Astrocyte of the cerebellum (primary cell): Measurements from ENCODE around the gene SLC1A3.
A peak's percentile ranks its signal among the peaks of the same experiment; 100 is the strongest.
"Not testable (repeated sequence)": the region's sequence is repeated elsewhere in the genome, so short reads cannot be mapped to it uniquely, and the experiment has no call there.

Source experiments
- DNase-seq: peaks from one replicate; pipeline ENCODE4 v3.0.0-alpha.2; 2011; ENCODE audit warnings: low read depth
- H3K4me3 ChIP-seq: 2 replicates; pipeline ENCODE4 v1.5.1; 2011; ENCODE audit warnings: mild to moderate bottlenecking, low read depth, low read length, moderate library complexity
- in situ Hi-C: cut with HindIII; loops from 2 replicates; pipeline ENCODE4 v1.10.0; 2017; ENCODE audit warnings: low sequenced_read_pairs
- TF ChIP-seq, protein P1 (sequence below): IDR thresholded peaks from 2 replicates; pipeline ENCODE4 v1.5.1; 2012; ENCODE audit warnings: low read length, low read depth, moderate library complexity, mild to moderate bottlenecking; ENCODE audit errors: missing control alignments

Gene SLC1A3

DNA sequence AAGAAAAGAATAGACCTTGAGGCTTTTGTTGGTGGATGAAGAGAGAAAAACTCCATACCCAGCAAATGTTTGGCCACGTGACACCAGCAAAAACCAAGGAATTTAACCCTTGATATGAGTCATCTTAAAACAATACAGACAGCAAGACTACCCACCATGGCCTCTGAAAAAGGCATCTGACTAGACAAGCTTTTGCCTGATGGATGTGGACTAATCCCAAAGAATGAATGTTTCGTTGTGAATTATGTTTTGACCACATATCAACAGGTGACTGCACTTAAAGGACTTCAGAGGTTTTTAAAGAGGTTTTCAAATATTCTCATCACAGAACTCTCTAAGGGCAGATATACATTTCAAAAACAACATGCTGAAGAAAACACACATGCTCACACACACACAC lies 33.0 kb upstream of the SLC1A3 start:
- TF ChIP-seq, protein P1, sequence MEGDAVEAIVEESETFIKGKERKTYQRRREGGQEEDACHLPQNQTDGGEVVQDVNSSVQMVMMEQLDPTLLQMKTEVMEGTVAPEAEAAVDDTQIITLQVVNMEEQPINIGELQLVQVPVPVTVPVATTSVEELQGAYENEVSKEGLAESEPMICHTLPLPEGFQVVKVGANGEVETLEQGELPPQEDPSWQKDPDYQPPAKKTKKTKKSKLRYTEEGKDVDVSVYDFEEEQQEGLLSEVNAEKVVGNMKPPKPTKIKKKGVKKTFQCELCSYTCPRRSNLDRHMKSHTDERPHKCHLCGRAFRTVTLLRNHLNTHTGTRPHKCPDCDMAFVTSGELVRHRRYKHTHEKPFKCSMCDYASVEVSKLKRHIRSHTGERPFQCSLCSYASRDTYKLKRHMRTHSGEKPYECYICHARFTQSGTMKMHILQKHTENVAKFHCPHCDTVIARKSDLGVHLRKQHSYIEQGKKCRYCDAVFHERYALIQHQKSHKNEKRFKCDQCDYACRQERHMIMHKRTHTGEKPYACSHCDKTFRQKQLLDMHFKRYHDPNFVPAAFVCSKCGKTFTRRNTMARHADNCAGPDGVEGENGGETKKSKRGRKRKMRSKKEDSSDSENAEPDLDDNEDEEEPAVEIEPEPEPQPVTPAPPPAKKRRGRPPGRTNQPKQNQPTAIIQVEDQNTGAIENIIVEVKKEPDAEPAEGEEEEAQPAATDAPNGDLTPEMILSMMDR: no peak
- peak; percentile 89 for DNase-seq
- in situ Hi-C loops: no loop called here
- H3K4me3 ChIP-seq: no peak overlapping the region

DNA sequence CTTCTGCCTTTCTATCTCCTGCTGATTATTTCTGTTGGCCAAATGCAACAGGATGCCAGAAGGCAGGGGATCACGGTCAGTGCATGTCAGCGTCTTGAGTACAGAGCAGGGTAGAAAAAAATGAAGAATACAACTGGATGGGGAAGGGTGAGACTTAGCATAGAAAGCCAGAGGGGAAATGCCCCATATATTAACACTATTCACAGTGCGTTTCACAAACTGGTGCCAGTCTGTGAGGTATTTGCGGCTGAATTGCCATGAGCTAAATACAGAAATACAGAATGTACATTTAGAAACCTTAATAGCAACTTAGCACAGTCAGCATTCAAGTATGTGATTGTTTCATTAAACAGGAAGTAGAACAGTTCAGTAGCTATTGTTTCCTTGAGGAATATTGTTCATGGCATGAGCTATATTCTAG lies 31.0 kb upstream of the SLC1A3 start:
- TF ChIP-seq, protein P1: no peak

DNA sequence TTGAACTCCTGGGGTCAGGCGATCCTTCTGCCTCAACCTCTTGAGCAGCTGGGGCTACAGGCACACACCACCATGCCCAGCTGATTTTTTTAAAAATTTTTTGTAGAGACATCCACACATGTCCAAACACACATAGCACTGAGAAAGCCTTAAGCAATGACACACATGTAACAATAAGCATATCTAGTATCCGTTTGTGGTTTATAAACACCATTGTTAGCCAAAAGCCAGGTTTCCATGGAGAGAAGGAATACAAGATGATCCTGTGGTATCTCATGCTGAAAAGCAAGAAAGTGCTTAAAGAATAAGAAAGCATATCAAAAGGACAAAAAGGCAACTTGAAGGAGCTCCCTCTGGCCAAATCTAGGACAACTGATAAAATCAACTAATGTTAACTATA lies 29.7 kb upstream of the SLC1A3 start:
- DNase-seq: no peak
- H3K4me3 ChIP-seq: no peak overlapping the region
- TF ChIP-seq, protein P1: no peak
- in situ Hi-C loops: no loop called here

More for the DNA sequence above, 31.0 kb upstream of the SLC1A3 start:
- in situ Hi-C loops: no loop called here
- no peak for DNase-seq
- no peak overlapping the region for H3K4me3 ChIP-seq

DNA sequence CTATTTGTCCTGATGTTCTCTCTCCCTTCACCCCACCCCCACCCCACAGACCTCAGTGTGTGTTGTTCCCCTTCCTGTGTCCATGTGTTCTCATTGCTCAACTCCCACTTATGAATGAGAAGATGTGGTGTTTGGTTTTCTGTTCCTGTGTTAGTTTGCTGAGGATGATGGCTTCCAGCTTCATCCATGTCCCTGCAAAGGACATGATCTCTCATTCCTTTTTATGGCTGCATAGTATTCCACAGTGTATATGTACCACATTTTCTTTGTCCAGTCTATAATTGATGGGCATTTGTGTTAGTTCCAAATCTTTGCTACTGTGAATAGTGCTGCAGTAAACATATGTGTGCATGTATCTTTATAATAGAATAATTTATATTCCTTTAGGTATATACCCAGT lies 26.5 kb upstream of the SLC1A3 start:
- H3K4me3 ChIP-seq, in situ Hi-C loops, DNase-seq: not testable (repeated sequence)

DNA sequence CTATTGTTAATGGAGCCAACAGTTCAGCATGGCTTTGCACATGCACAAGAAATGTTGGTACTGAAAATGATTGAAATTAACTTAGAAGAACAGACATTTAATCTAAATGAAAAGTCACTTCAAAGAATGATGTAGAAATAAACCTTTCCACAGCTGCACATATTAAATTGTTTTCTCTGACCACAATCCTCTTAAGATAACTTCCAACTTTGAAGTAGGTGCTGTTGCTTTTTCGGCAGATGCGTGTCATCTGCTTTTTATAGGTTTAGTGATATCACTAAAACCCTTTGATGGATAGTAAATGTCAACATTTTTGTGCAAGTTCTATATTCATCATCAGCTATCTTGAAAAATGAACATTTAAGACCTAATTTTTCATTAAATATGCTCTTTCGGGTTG lies 25.3 kb upstream of the SLC1A3 start:
- TF ChIP-seq, protein P1: no peak
- in situ Hi-C loops: no loop called here

DNA sequence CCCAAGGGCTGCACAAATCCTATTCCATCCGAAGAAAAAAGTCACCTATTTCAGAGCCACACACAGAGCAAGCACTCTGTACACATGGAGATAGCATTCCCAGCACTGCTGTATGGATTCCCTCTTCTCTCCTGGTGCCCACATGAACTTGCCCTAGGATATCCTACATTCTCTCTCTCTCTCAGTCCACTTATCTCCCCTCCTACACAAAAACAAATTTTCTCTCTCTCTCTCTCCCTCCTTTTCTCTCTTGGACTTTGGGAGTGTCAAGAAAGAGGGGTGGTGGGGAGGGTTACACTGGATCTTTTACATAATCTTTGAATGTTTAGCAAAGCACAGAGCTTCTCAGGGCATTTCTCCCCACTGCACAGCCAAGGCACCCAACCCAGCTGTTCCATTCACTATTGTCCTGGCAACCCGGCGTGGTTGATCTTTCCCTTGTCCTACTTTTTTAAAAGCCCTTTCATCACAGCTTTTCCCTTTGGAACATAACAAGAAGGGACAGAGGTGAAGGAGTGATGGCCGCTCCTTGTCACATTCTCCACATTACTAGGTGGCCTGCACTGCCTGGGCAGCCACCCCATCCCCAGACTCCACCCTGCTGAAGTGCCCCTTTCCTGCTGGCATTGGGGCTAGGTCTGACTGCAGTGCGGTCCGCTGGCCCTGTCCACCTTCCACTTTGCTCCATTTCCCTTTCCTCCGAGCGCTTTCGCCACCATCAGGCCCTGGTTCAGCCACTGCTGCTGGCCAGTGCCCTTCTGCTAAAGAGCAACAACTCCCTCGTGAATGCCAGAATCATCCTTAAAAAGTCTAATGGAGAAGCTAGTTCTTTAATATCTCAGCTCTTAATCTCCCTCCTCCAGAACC lies 22.2 kb upstream of the SLC1A3 start:
- no peak for DNase-seq
- TF ChIP-seq, protein P1: no peak
- H3K4me3 ChIP-seq: no peak overlapping the region
- in situ Hi-C loops: no loop called here

More for the DNA sequence above, 25.3 kb upstream of the SLC1A3 start:
- no peak for DNase-seq
- H3K4me3 ChIP-seq: no peak overlapping the region

DNA sequence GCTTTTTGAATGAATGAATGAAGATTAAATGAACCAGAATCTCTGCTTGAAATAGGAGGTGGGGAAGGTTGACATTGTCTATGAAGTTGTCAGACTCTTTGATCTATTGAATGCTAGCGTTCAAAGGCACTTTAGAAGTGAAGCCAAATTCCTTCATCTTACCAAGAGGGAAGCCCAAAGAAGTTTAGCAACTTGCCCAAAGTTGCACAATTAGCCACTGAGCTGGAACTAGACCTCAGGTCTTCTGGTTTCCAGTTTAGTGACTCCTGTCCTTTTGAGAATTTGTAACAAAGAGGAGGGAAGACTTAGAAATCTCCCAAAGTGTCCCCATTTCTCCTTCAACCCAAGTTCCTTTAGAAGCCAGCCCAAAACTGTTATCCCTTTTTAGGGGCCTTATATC lies 20.7 kb upstream of the SLC1A3 start:
- no peak for DNase-seq
- TF ChIP-seq, protein P1: no peak
- in situ Hi-C loops: no loop called here
- no peak overlapping the region for H3K4me3 ChIP-seq
